IMR-90 (cell line): ENCODE results near the gene ACTR5. TPM values are rescaled to one million over a fixed set of nuclear protein-coding genes. Genes with fewer than 3 reads are reported as not detected.

ENCODE experiments used
- ATAC-seq: fragments of 200-7000 bp; cut with Tn5 transposase; 2 replicates; pipeline ENCODE4 v1.9.1; 2020; ENCODE audit warnings: low read depth, mild to moderate bottlenecking, moderate library complexity
- BruUV-seq: library from RNA; stranded (reverse); fragments of 400-500 nt; replicated peaks from 2 replicates; lab custom pipeline; 2021; lab: Mats Ljungman, UMichigan
- CTCF ChIA-PET: fragments of 300-600 bp; formaldehyde crosslinking; extraction: SDS; loops from one replicate; lab custom pipeline; 2021; ENCODE audit warnings: antibody characterized with exemption; lab: Yijun Ruan, JAX
- POLR2A ChIA-PET: fragments of 300-600 bp; sonication (Branson Sonifier 250); formaldehyde crosslinking; loops from one replicate; lab custom pipeline; 2022; ENCODE audit warnings: antibody characterized with exemption; ENCODE audit not compliant: unreplicated experiment; lab: Charles Lee
- DNase-seq: peaks from one replicate; pipeline ENCODE4 v3.0.0; 2013
- H2AFZ ChIP-seq: replicated peaks from 2 replicates; pipeline ENCODE3; 2013; ENCODE audit warnings: low read length, mild to moderate bottlenecking; ENCODE audit not compliant: poor library complexity
- H2AK5ac ChIP-seq: 2 replicates; pipeline ENCODE4 v1.6.1; 2013; ENCODE audit warnings: low read depth, low read length, inconsistent platforms
- H2AK9ac ChIP-seq: replicated peaks from 2 replicates; pipeline ENCODE3; 2013; ENCODE audit warnings: mild to moderate bottlenecking, low read depth, low read length, moderate library complexity; ENCODE audit not compliant: poor library complexity
- H2BK120ac ChIP-seq: 2 replicates; pipeline ENCODE4 v1.6.1; 2013; ENCODE audit warnings: low read depth, low read length, inconsistent platforms
- H2BK15ac ChIP-seq: 3 replicates; pipeline ENCODE4 v1.6.1; 2013; ENCODE audit warnings: low read depth, low read length, inconsistent platforms
- H2BK20ac ChIP-seq: 2 replicates; pipeline ENCODE4 v1.6.1; 2013; ENCODE audit warnings: low read depth, mild to moderate bottlenecking, inconsistent platforms, low read length, moderate library complexity
- H2BK5ac ChIP-seq: 2 replicates; pipeline ENCODE4 v1.6.1; 2013; ENCODE audit warnings: mild to moderate bottlenecking, low read depth, low read length, inconsistent platforms; ENCODE audit not compliant: poor library complexity, severe bottlenecking
- H3K14ac ChIP-seq: replicated peaks from 2 replicates; pipeline ENCODE4 v1.6.1; 2013; ENCODE audit warnings: low read depth, low read length, inconsistent platforms
- H3K18ac ChIP-seq: 2 replicates; pipeline ENCODE4 v1.6.1; 2013; ENCODE audit warnings: low read depth, low read length, control low read depth
- H3K23ac ChIP-seq: 2 replicates; pipeline ENCODE4 v1.6.1; 2013; ENCODE audit warnings: low read depth, low read length, inconsistent platforms
- H3K27ac ChIP-seq: 2 replicates; pipeline ENCODE4 v1.5.1; 2013; ENCODE audit warnings: mild to moderate bottlenecking, control low read depth, low read length; ENCODE audit not compliant: insufficient read depth
- H3K27me3 ChIP-seq: 2 replicates; pipeline ENCODE4 v1.6.1; 2013; ENCODE audit warnings: low read length; ENCODE audit not compliant: control insufficient read depth, insufficient read depth
- H3K36me3 ChIP-seq: 2 replicates; pipeline ENCODE4 v1.6.1; 2013; ENCODE audit warnings: low read length, mixed read lengths; ENCODE audit not compliant: control insufficient read depth, insufficient read depth
- H3K4ac ChIP-seq: 2 replicates; pipeline ENCODE4 v1.6.1; 2013; ENCODE audit warnings: low read depth, low read length, inconsistent platforms
- H3K4me1 ChIP-seq: 2 replicates; pipeline ENCODE4 v1.6.1; 2013; ENCODE audit warnings: low read length, mixed read lengths; ENCODE audit not compliant: control insufficient read depth, insufficient read depth
- H3K4me2 ChIP-seq: 2 replicates; pipeline ENCODE4 v1.6.1; 2013; ENCODE audit warnings: low read depth, mild to moderate bottlenecking, control low read depth, low read length, moderate library complexity
- H3K4me3 ChIP-seq: 2 replicates; pipeline ENCODE4 v1.5.1; 2013; ENCODE audit warnings: low read depth, mild to moderate bottlenecking, control low read depth, low read length, moderate library complexity; ENCODE audit not compliant: insufficient read depth
- H3K56ac ChIP-seq: 2 replicates; pipeline ENCODE4 v1.6.1; 2013; ENCODE audit warnings: low read length, inconsistent platforms; ENCODE audit not compliant: insufficient read depth; ENCODE audit errors: extremely low read depth
- H3K79me1 ChIP-seq, 2 experiments: 2 replicates each; pipeline ENCODE4 v1.6.1; 2013; ENCODE audit warnings: low read length in 2 of 2, inconsistent platforms in 1 of 2, low read depth in 1 of 2
- H3K9ac ChIP-seq: 2 replicates; pipeline ENCODE4 v1.6.1; 2013; ENCODE audit warnings: low read depth, low read length, control low read depth
- H3K9me1 ChIP-seq: 2 replicates; pipeline ENCODE4 v1.6.1; 2013; ENCODE audit warnings: low read length, inconsistent platforms; ENCODE audit not compliant: insufficient read depth
- H3K9me3 ChIP-seq: 2 replicates; pipeline ENCODE4 v1.6.1; 2013; ENCODE audit warnings: low read length; ENCODE audit not compliant: control insufficient read depth, insufficient read depth
- H4K20me1 ChIP-seq: 2 replicates; pipeline ENCODE4 v1.6.1; 2013; ENCODE audit warnings: low read length, inconsistent platforms; ENCODE audit not compliant: insufficient read depth
- H4K5ac ChIP-seq: 2 replicates; pipeline ENCODE4 v1.6.1; 2013; ENCODE audit warnings: mild to moderate bottlenecking, low read depth, low read length, control low read depth
- H4K8ac ChIP-seq, 2 experiments: 2 replicates each; pipeline ENCODE4 v1.6.1; 2013; ENCODE audit warnings: low read depth in 2 of 2, low read length in 2 of 2, control low read depth in 1 of 2, inconsistent platforms in 1 of 2
- H4K91ac ChIP-seq: 2 replicates; pipeline ENCODE4 v1.6.1; 2013; ENCODE audit warnings: low read depth, low read length, inconsistent platforms; ENCODE audit not compliant: insufficient read depth
- BHLHE40 ChIP-seq: fragments of 150-350 bp; IDR thresholded peaks from 2 replicates; pipeline ENCODE4 v1.6.1; 2016; ENCODE audit warnings: mild to moderate bottlenecking, low read depth, low read length
- CEBPB ChIP-seq: IDR thresholded peaks from 2 replicates; pipeline ENCODE4 v1.6.1; 2012; ENCODE audit warnings: low read depth, low read length, improper control_type of control experiment
- CHD1 ChIP-seq: IDR thresholded peaks from 2 replicates; pipeline ENCODE4 v1.6.1; 2012; ENCODE audit warnings: low read depth, low read length, improper control_type of control experiment
- FOS ChIP-seq: fragments of 150-350 bp; IDR thresholded peaks from 2 replicates; pipeline ENCODE4 v1.6.1; 2016; ENCODE audit warnings: low read depth, low read length
- MAFK ChIP-seq: IDR thresholded peaks from 2 replicates; pipeline ENCODE4 v1.6.1; 2012; ENCODE audit warnings: low read depth, low read length, improper control_type of control experiment
- MXI1 ChIP-seq: IDR thresholded peaks from 2 replicates; pipeline ENCODE4 v1.6.1; 2012; ENCODE audit warnings: low read depth, mild to moderate bottlenecking, low read length, moderate library complexity, borderline replicate concordance
- POLR2A ChIP-seq: IDR thresholded peaks from 2 replicates; pipeline ENCODE4 v1.6.1; 2012; ENCODE audit warnings: mild to moderate bottlenecking, low read depth, low read length
- RCOR1 ChIP-seq: IDR thresholded peaks from 2 replicates; pipeline ENCODE4 v1.6.1; 2012; ENCODE audit warnings: mild to moderate bottlenecking, low read length, improper control_type of control experiment; ENCODE audit not compliant: insufficient replicate concordance
- RFX5 ChIP-seq: IDR thresholded peaks from 2 replicates; pipeline ENCODE4 v1.8.0; 2012; ENCODE audit warnings: low read depth, mild to moderate bottlenecking, low read length, moderate library complexity
- WGBS, 2 experiments: methylation state at CpG; one replicate each; pipeline versions ENCODE4 v1.1.5 to v1.1.7; 2013; ENCODE audit warnings: missing lambda C conversion rate in 2 of 2; ENCODE audit not compliant: insufficient read length in 1 of 2; ENCODE audit errors: extremely low coverage in 2 of 2; 5-methylcytosine and 5-hydroxymethylcytosine counted together
- dilution Hi-C: fragments of 300-500 bp; cut with HindIII; formaldehyde crosslinking; loops from one replicate; pipeline ENCODE4 v1.14.3; 2018; ENCODE audit warnings: low sequenced_read_pairs; ENCODE audit not compliant: unreplicated experiment
- in situ Hi-C: fragments of 300-500 bp; cut with MboI; formaldehyde crosslinking; loops from 3 replicates; pipeline ENCODE4 v1.14.3; 2019; ENCODE audit warnings: low sequenced_read_pairs, inconsistent platforms, mixed read lengths
- intact Hi-C: fragments of 100-400 bp; cut with micrococcal nuclease; formaldehyde crosslinking; loops from 2 replicates; pipeline ENCODE4 v1.10.0; 2022
- polyA plus RNA-seq, 3 experiments: library from polyadenylated mRNA; depleted of rRNA; stranded (reverse); fragments of >200 nt; gene quantifications; 2 replicates each; pipeline ENCODE4 v1.2.3, GENCODE V29; 2012; ENCODE audit warnings: low replicate concordance in 1 of 3
- total RNA-seq: library from RNA; depleted of rRNA; stranded (reverse); fragments of >200 nt; gene quantifications from 2 replicates; pipeline ENCODE4 v1.2.3, GENCODE V29; 2012
- TF ChIP-seq, protein P1 (sequence below): fragments of 150-350 bp; IDR thresholded peaks from 2 replicates; pipeline ENCODE4 v1.6.1; 2016; ENCODE audit warnings: low read depth, mild to moderate bottlenecking, low read length, moderate library complexity, borderline replicate concordance

ACTR5 gene
- total and polyA plus RNA-seq, 2 of the 4 experiments (the other 2 are of a cell fraction) = 5.9 to 6.6 TPM

DNA sequence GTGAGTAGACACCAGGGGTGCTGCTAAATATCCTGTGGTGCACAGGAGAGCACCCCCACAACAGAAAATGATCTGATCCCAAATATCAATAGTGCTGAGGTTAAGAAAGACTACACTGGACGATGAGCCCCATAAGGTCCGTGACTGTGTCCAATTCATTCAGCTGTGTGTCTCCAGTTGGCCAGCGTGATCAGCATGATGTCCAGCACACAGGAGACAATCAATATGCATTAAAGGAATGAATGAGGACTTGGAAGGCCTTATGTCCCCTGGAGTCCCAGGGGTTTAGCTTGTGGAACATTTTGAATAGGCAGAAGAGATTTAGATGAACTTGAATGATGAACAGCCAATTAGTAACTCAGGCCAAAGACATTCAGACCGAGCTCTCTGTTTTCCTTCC lies 63.5 kb downstream of the ACTR5 start:
- H4K20me1 ChIP-seq = no peaks in the 10 kb centered on the region
- H4K91ac ChIP-seq = no peak overlapping the region
- no peak overlapping the region for H3K14ac ChIP-seq
- no peak overlapping the region for H2BK5ac ChIP-seq
- dilution Hi-C loops (no loop called here), in situ Hi-C loops (no loop called here), intact Hi-C loops (no loop called here)
- no peaks in the 10 kb centered on the region for H3K36me3 ChIP-seq
- H2BK120ac ChIP-seq = no peak overlapping the region
- ATAC-seq (no peak), DNase-seq (no peak)
- no peak overlapping the region for H4K5ac ChIP-seq
- H2BK20ac ChIP-seq = no peak overlapping the region
- no peak overlapping the region for H3K9ac ChIP-seq
- no peak overlapping the region for H3K4ac ChIP-seq
- BruUV-seq = no TSS peak
- no peak overlapping the region for H3K27ac ChIP-seq
- H3K4me2 ChIP-seq = no peak overlapping the region
- 43% methylated on average over 3 of the region's 4 CpGs; no CpG with 5 or more reads in 1 of the 2 experiments for WGBS, 2 experiments
- no peak overlapping the region for H2AK9ac ChIP-seq
- no peak overlapping the region for H2BK15ac ChIP-seq
- no peak overlapping the region for H4K8ac ChIP-seq
- TF ChIP-seq MAFK (no peak), BHLHE40 (no peak), MXI1 (no peak), FOS (no peak), CHD1 (no peak), RCOR1 (no peak), POLR2A (no peak), RFX5 (no peak), CEBPB (no peak)
- TF ChIP-seq, protein P1, sequence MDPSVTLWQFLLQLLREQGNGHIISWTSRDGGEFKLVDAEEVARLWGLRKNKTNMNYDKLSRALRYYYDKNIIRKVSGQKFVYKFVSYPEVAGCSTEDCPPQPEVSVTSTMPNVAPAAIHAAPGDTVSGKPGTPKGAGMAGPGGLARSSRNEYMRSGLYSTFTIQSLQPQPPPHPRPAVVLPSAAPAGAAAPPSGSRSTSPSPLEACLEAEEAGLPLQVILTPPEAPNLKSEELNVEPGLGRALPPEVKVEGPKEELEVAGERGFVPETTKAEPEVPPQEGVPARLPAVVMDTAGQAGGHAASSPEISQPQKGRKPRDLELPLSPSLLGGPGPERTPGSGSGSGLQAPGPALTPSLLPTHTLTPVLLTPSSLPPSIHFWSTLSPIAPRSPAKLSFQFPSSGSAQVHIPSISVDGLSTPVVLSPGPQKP = no peak
- H3K27me3 ChIP-seq = peaks cover 50% of the 10 kb centered on the region
- no peak overlapping the region for H2AK5ac ChIP-seq
- ChIA-PET CTCF (no interaction called here), POLR2A (no interaction called here)
- H3K4me3 ChIP-seq = no peak overlapping the region
- H3K23ac ChIP-seq = no peak overlapping the region
- H3K4me1 ChIP-seq = no peaks in the 10 kb centered on the region
- no peaks in the 10 kb centered on the region for H3K79me1 ChIP-seq
- no peaks in the 10 kb centered on the region for H3K9me3 ChIP-seq
- no peak overlapping the region for H3K18ac ChIP-seq
- no peaks in the 10 kb centered on the region for H3K9me1 ChIP-seq
- H2AFZ ChIP-seq = no peak overlapping the region
- H3K56ac ChIP-seq = no peak overlapping the region
